GM12878 (cell line): ENCODE measurements around the gene SMC1B. TPM values are rescaled to one million over a fixed set of nuclear protein-coding genes. Genes with fewer than 3 reads are reported as not detected.

Experiments
- ATAC-seq: fragments of 200-7000 bp; cut with Tn5 transposase; 3 replicates; pipeline ENCODE4 v1.9.1; 2020; ENCODE audit warnings: mild to moderate bottlenecking, moderate library complexity
- BruUV-seq: library from RNA; stranded (reverse); fragments of 400-500 nt; replicated peaks from 2 replicates; lab custom pipeline; 2021; lab: Mats Ljungman, UMichigan
- CTCF ChIA-PET: fragments of 300-600 bp; sonication (Branson Sonifier 250); formaldehyde crosslinking; extraction: SDS; loops from one replicate; lab custom pipeline; 2021; ENCODE audit warnings: inconsistent platforms; lab: Yijun Ruan, JAX
- POLR2A ChIA-PET: fragments of 350-600 bp; formaldehyde crosslinking; extraction: SDS; loops from one replicate; lab custom pipeline; 2021; ENCODE audit warnings: inconsistent platforms; lab: Charles Lee
- RAD21 ChIA-PET: fragments of 300-600 bp; sonication (Branson Sonifier 250); formaldehyde crosslinking; loops from one replicate; lab custom pipeline; 2023; ENCODE audit warnings: antibody characterized with exemption; ENCODE audit not compliant: unreplicated experiment; lab: Charles Lee
- SMC1A ChIA-PET: fragments of 300-600 bp; sonication (Branson Sonifier 250); formaldehyde crosslinking; loops from one replicate; lab custom pipeline; 2023; ENCODE audit not compliant: unreplicated experiment, uncharacterized antibody; lab: Charles Lee
- DNase-seq: peaks from one replicate; pipeline ENCODE4 v3.0.0-alpha.2; 2011; ENCODE audit warnings: low read depth, low spot score
- FAIRE-seq: peaks from 3 replicates; lab custom pipeline; 2011; peaks lifted over from hg19 to GRCh38; lab: Jason Lieb, UNC
- H2AFZ ChIP-seq: 2 replicates; pipeline ENCODE4 v1.6.0; 2011; ENCODE audit warnings: low read depth, low read length, control low read depth; ENCODE audit not compliant: control insufficient read depth
- H3K27ac ChIP-seq: 2 replicates; pipeline ENCODE4 v1.5.1; 2011; ENCODE audit warnings: control low read depth; ENCODE audit not compliant: control insufficient read depth, insufficient read depth
- H3K27me3 ChIP-seq, 2 experiments: replicated peaks in 1 of 2; 2 replicates each; pipeline versions ENCODE4 v1.6.0 to v1.6.1; 2011; ENCODE audit warnings: low read length in 1 of 2; ENCODE audit not compliant: control insufficient read depth in 2 of 2, insufficient read depth in 2 of 2
- H3K36me3 ChIP-seq, 2 experiments: 2 replicates each; pipeline ENCODE4 v1.5.1; 2011; ENCODE audit warnings: low read length in 1 of 2; ENCODE audit not compliant: control insufficient read depth in 2 of 2, insufficient read depth in 2 of 2
- H3K4me1 ChIP-seq: 2 replicates; pipeline ENCODE4 v1.6.1; 2011; ENCODE audit warnings: mild to moderate bottlenecking, low read length, moderate library complexity, mixed read lengths; ENCODE audit not compliant: control insufficient read depth, insufficient read depth
- H3K4me2 ChIP-seq: 2 replicates; pipeline ENCODE4 v1.6.0; 2011; ENCODE audit warnings: control low read depth; ENCODE audit not compliant: control insufficient read depth, insufficient read depth
- H3K4me3 ChIP-seq: fragments of 200-600 bp; sonication (generic); 2 replicates; pipeline ENCODE4 v1.5.1; 2016
- H3K79me2 ChIP-seq: 2 replicates; pipeline ENCODE4 v1.6.0; 2011; ENCODE audit warnings: low read length; ENCODE audit not compliant: control insufficient read depth, insufficient read depth
- H3K9ac ChIP-seq: 2 replicates; pipeline ENCODE4 v1.8.0; 2011; ENCODE audit warnings: low read length, control low read depth, mixed read lengths; ENCODE audit not compliant: control insufficient read depth, insufficient read depth
- H3K9me3 ChIP-seq: replicated peaks from 3 replicates; pipeline ENCODE4 v1.5.1; 2011; ENCODE audit warnings: mild to moderate bottlenecking, low read length; ENCODE audit not compliant: control insufficient read depth, insufficient read depth
- H4K20me1 ChIP-seq: 2 replicates; pipeline ENCODE4 v1.6.0; 2011; ENCODE audit not compliant: control insufficient read depth, insufficient read depth
- ATF7 ChIP-seq: fragments of 450-650 bp; IDR thresholded peaks from 2 replicates; pipeline ENCODE4 v1.6.1; 2016; ENCODE audit warnings: low read depth, mild to moderate bottlenecking
- BCL11A ChIP-seq: IDR thresholded peaks from 2 replicates; pipeline ENCODE4 v1.6.1; 2011; ENCODE audit warnings: low read depth, low read length
- BMI1 ChIP-seq: fragments of 450-650 bp; IDR thresholded peaks from 2 replicates; pipeline ENCODE4 v1.6.1; 2016; ENCODE audit warnings: mild to moderate bottlenecking, moderate library complexity, borderline replicate concordance
- CBX3 ChIP-seq: fragments of 200-600 bp; sonication (generic); IDR thresholded peaks from 2 replicates; pipeline ENCODE4 v1.6.1; 2016; ENCODE audit warnings: low read depth, borderline replicate concordance
- CREM ChIP-seq: IDR thresholded peaks from 2 replicates; pipeline ENCODE4 v1.6.1; 2014; ENCODE audit warnings: antibody characterized with exemption, low read depth
- FOXK2 ChIP-seq: fragments of 450-650 bp; IDR thresholded peaks from 2 replicates; pipeline ENCODE4 v1.6.1; 2017; ENCODE audit warnings: mild to moderate bottlenecking, moderate library complexity
- HDGF ChIP-seq: fragments of 450-650 bp; IDR thresholded peaks from 2 replicates; pipeline ENCODE4 v1.6.1; 2016; ENCODE audit warnings: antibody characterized with exemption
- POLR2AphosphoS5 ChIP-seq: IDR thresholded peaks from 2 replicates; pipeline ENCODE4 v1.6.1; 2011; ENCODE audit warnings: mild to moderate bottlenecking, low read length, inconsistent platforms
- SREBF1 ChIP-seq: IDR thresholded peaks from 2 replicates; pipeline ENCODE4 v1.6.1; 2012; ENCODE audit warnings: mild to moderate bottlenecking, low read length
- ZBTB11 ChIP-seq: fragments of 450-650 bp; formaldehyde crosslinking; IDR thresholded peaks from 2 replicates; pipeline ENCODE4 v1.5.0; 2022; ENCODE audit warnings: mild to moderate bottlenecking, missing genetic modification characterization
- ZSCAN29 ChIP-seq: fragments of 450-650 bp; IDR thresholded peaks from 2 replicates; pipeline ENCODE4 v1.6.1; 2017; ENCODE audit warnings: mild to moderate bottlenecking, moderate library complexity
- WGBS: methylation state at CpG from one replicate; pipeline ENCODE4 v1.1.6; 2016; ENCODE audit warnings: low lambda C conversion rate; ENCODE audit not compliant: insufficient replicate concordance, insufficient coverage; ENCODE audit errors: missing lambda C conversion rate; 5-methylcytosine and 5-hydroxymethylcytosine counted together
- in situ Hi-C: fragments of 300-500 bp; cut with MboI; formaldehyde crosslinking; loops from 9 replicates; pipeline ENCODE4 v1.14.3; 2018; ENCODE audit warnings: mixed read lengths
- intact Hi-C: fragments of 100-400 bp; cut with micrococcal nuclease; formaldehyde crosslinking; loops from one replicate; pipeline ENCODE4 v1.14.2; 2022; ENCODE audit not compliant: unreplicated experiment
- polyA plus RNA-seq, 11 experiments: library from polyadenylated mRNA; depleted of rRNA in 4 of 11; unstranded in 6 of 11; stranded (reverse) in 5 of 11; fragments of >200 nt; fragmentation: Nextera tagmentation in 4 of 11; fragmentation: Illumina TruSeq in 1 of 11; extraction: Ambion mirVana in 4 of 11; extraction: Trizol in 1 of 11; gene quantifications; 1 replicate in 1 of 11; 2 replicates in 10 of 11; pipeline versions ENCODE4 v1.2.1 to v1.2.3, GENCODE V29; 2011 to 2016; ENCODE audit warnings: inconsistent platforms in 2 of 11, missing spikeins in 2 of 11, low read depth in 1 of 11
- total RNA-seq, 4 experiments: library from RNA; depleted of rRNA in 3 of 4; stranded (reverse); fragments of >200 nt in 3 of 4; fragmentation: Illumina TruSeq in 1 of 4; extraction: Trizol in 1 of 4; gene quantifications; 2 replicates each; pipeline versions ENCODE4 v1.2.1 to v1.2.3, GENCODE V29; 2013 to 2021

The SMC1B gene
- total and polyA plus RNA-seq, 10 of the 15 experiments (the other 5 are each of a cell fraction or from before 2014, with no cell fraction given) = not detected

- no peak for DNase-seq
- Histone ChIP-seq H2AFZ (no peak overlapping the region), H3K27me3 (no peaks in the 10 kb centered on the region), H3K4me1 (peaks cover 10% of the 10 kb centered on the region), H3K9ac (no peak overlapping the region), H3K36me3 (no peaks in the 10 kb centered on the region), H4K20me1 (no peaks in the 10 kb centered on the region), H3K4me2 (no peak overlapping the region), H3K79me2 (peaks cover 4% of the 10 kb centered on the region), H3K27ac (no peak overlapping the region), H3K9me3 (no peaks in the 10 kb centered on the region), H3K4me3 (no peak overlapping the region)
- no peak for TF ChIP-seq FOXK2
- TF ChIP-seq POLR2AphosphoS5 = no peak
- no peak for TF ChIP-seq BCL11A
- TF ChIP-seq ZBTB11 (CRISPR knock-in tag) = no peak
- no peak for TF ChIP-seq SREBF1
- TF ChIP-seq CREM = no peak
- no peak for TF ChIP-seq CBX3
- no peak for TF ChIP-seq HDGF
- no peak for TF ChIP-seq ZSCAN29
- no peak for TF ChIP-seq ATF7
- TF ChIP-seq BMI1 = no peak
- WGBS = 41% methylated on average over 6 of the region's 6 CpGs
- ATAC-seq = no peak
- FAIRE-seq = no peak
- CTCF ChIA-PET = no interaction called here
- in situ Hi-C loops = no loop called here
- BruUV-seq = no TSS peak
- RAD21 ChIA-PET = no interaction called here
- SMC1A ChIA-PET = interaction anchor here (1.3 kb wide), 1 partner anchor 12 kb away, joined by 3 read pairs; no protein-coding TSS in a partner anchor
- intact Hi-C loops = no loop called here
- POLR2A ChIA-PET = interaction anchor here (0.6 kb wide), 1 partner anchor 38 kb away, joined by 3 read pairs; no protein-coding TSS in a partner anchor
Measured at GRCh38 chr22:45305456-45306075, 107.8 kb downstream of the SMC1B start.
